ENCODE results near the gene LY6G6C. TPM values are rescaled to one million over a fixed set of nuclear protein-coding genes. Genes with fewer than 3 reads are reported as not detected.

The LY6G6C gene
- total and polyA plus RNA-seq, 2 of the 13 experiments (the other 11 are each of a cell fraction or from before 2014, with no cell fraction given) = 0.15 TPM; not detected in 1

GRCh38 chr6:31669676-31670075, 51.9 kb downstream of the LY6G6C start, which contains the start of gene LY6G5B:
Gene LY6G5B (plus strand): TSS chr6:31669976. CDS start chr6:31670951, 975 bp downstream.
- CTCF ChIA-PET (ENCODE audit: low intra/inter-chr PET ratio, low total read pairs) = no interaction called here
- POLR2A ChIA-PET = interaction anchor here (0.7 to 2.8 kb wide), 11 partner anchors 10 to 161 kb away, joined by 3 to 14 read pairs (median 3); partner anchors contain the start of genes ABHD16A, APOM, BAG6 and C6orf47
- WGBS (ENCODE audit: low lambda C conversion rate) = 86% methylated on average over 8 of the region's 8 CpGs
- H3K9ac ChIP-seq (ENCODE audit: insufficient read depth, low read depth, low read length) = no peak within 1 kb of the TSS
- TF ChIP-seq ZNF605 (CRISPR knock-in tag; IDR thresholded peaks at IDR 0.05) = no peak
- 0 out of 2 replicates have a peak, but pooled peaks have one; percentile 3 for TF ChIP-seq RBFOX2 (IDR thresholded peaks at IDR 0.05; ENCODE audit: low read depth, low read length)
- peak; percentile 8 for TF ChIP-seq ZNF883 (CRISPR knock-in tag; IDR thresholded peaks at IDR 0.05; ENCODE audit: not compliant biosample characterization)
- no peaks in the 10 kb centered on the region for H3K9me3 ChIP-seq (ENCODE audit: low read length)
- no TSS peak for BruUV-seq (replicated peaks)
- H3K36me3 ChIP-seq (replicated peaks in 1 of 2; ENCODE audit: control insufficient read depth in 1 of 2, insufficient read depth in 2 of 2, low read length in 2 of 2) = peaks cover 35 to 61% of the 10 kb centered on the region in 2 experiments
- FAIRE-seq = no peak
- peaks cover 35% of the 10 kb centered on the region for H3K79me2 ChIP-seq (ENCODE audit: insufficient read depth, low read length)
- H4K20me1 ChIP-seq (ENCODE audit: insufficient read depth, low read length) = no peaks in the 10 kb centered on the region
- in situ Hi-C loops (cut with HindIII; ENCODE audit: extremely low pct_ligation_motif_present, low pct_unique_long_range_greater_than_20kb) = no loop called here
- intact Hi-C loops (cut with micrococcal nuclease; ENCODE audit: unreplicated experiment) = loop anchor here (5.0 kb wide), 2 partner anchors 47 to 163 kb away; partner anchors contain the start of gene PRRC2A
- no peak for DNase-seq (ENCODE audit: low spot score)
- H2AFZ ChIP-seq (ENCODE audit: low read length) = no peak within 1 kb of the TSS
- no peak within 1 kb of the TSS for H3K27ac ChIP-seq (ENCODE audit: extremely low read length, insufficient read depth, low read length)
- H3K4me1 ChIP-seq (ENCODE audit: insufficient read depth, low read length) = peaks cover 32% of the 10 kb centered on the region
- no peak for ATAC-seq
- no peak within 1 kb of the TSS for H3K4me2 ChIP-seq (ENCODE audit: low read depth, low read length)
- H3K4me3 ChIP-seq (replicated peaks in 1 of 3; ENCODE audit: insufficient read depth in 1 of 3, low read depth in 2 of 3, low read length in 3 of 3) = no peak within 1 kb of the TSS
- no peaks in the 10 kb centered on the region; a peak in 1 of 5 replicates for H3K27me3 ChIP-seq (ENCODE audit: control insufficient read depth in 1 of 2, insufficient read depth in 2 of 2, low read length in 2 of 2)

Small RNA genes within 50 kb of the gene (microRNA-seq; reads per million reads assigned to microRNA genes)
- not detected for gene MIR4646

Small RNA genes within 50 kb of the gene (small RNA-seq; reads per million reads assigned to genes)
- gene LY6G6D (ENCODE audit: insufficient read depth in 2 of 3, insufficient read length in 3 of 3, low read depth in 2 of 3, low replicate concordance in 1 of 3) (0 reads per million in 3 experiments), gene MIR4646 (ENCODE audit: insufficient read depth in 2 of 3, insufficient read length in 3 of 3, low read depth in 2 of 3, low replicate concordance in 1 of 3) (0 reads per million in 3 experiments), gene MSH5-SAPCD1 (ENCODE audit: insufficient read depth in 2 of 3, insufficient read length in 3 of 3, low read depth in 2 of 3, low replicate concordance in 1 of 3) (0 reads per million in 3 experiments), gene RNU6-850P (ENCODE audit: insufficient read depth in 2 of 3, insufficient read length in 3 of 3, low read depth in 2 of 3, low replicate concordance in 1 of 3) (0 to 0.33 (median 0) reads per million in 3 experiments), gene SAPCD1 (ENCODE audit: insufficient read depth in 2 of 3, insufficient read length in 3 of 3, low read depth in 2 of 3, low replicate concordance in 1 of 3) (0 to 0.10 (median 0) reads per million in 3 experiments)

Other genes starting within 250 kb of the LY6G6C start
Only the 30 nearest of the 41 such genes appear.
- not detected in 2 replicates for gene LTA, start 149.5 kb downstream of the LY6G6C start, total RNA-seq (2016; rRNA removed; fragmentation: Illumina TruSeq; extraction: Trizol)
- gene LTA, start 149.5 kb downstream of the LY6G6C start, polyA plus RNA-seq (2011; rRNA removed) = 0.09 TPM in 1 of 2 replicates, not detected in the other
- not detected in 2 replicates for gene TNF, start 146.2 kb downstream of the LY6G6C start, total RNA-seq (2016; rRNA removed; fragmentation: Illumina TruSeq; extraction: Trizol)
- gene TNF, start 146.2 kb downstream of the LY6G6C start, polyA plus RNA-seq (2011; rRNA removed) = not detected in 2 replicates
- 0.22 TPM in 1 of 2 replicates, not detected in the other for gene LTB, start 139.3 kb downstream of the LY6G6C start, total RNA-seq (2016; rRNA removed; fragmentation: Illumina TruSeq; extraction: Trizol)
- gene LTB, start 139.3 kb downstream of the LY6G6C start, polyA plus RNA-seq (2011; rRNA removed) = 0.09 and 0.30 TPM in 2 replicates
- not detected in 2 replicates for gene LST1, start 135.5 kb downstream of the LY6G6C start, total RNA-seq (2016; rRNA removed; fragmentation: Illumina TruSeq; extraction: Trizol)
- not detected in 2 replicates for gene LST1, start 135.5 kb downstream of the LY6G6C start, polyA plus RNA-seq (2011; rRNA removed)
- not detected in 2 replicates for gene NCR3, start 128.7 kb downstream of the LY6G6C start, total RNA-seq (2016; rRNA removed; fragmentation: Illumina TruSeq; extraction: Trizol)
- gene NCR3, start 128.7 kb downstream of the LY6G6C start, polyA plus RNA-seq (2011; rRNA removed) = not detected in 2 replicates
- gene AIF1, start 106.5 kb downstream of the LY6G6C start, total RNA-seq (2016; rRNA removed; fragmentation: Illumina TruSeq; extraction: Trizol) = not detected in 2 replicates
- gene AIF1, start 106.5 kb downstream of the LY6G6C start, polyA plus RNA-seq (2011; rRNA removed) = 1.4 and 1.5 TPM in 2 replicates
- 37.2 and 38.9 TPM in 2 replicates for gene PRRC2A, start 101.0 kb downstream of the LY6G6C start, total RNA-seq (2016; rRNA removed; fragmentation: Illumina TruSeq; extraction: Trizol)
- 47.4 and 60.5 TPM in 2 replicates for gene PRRC2A, start 101.0 kb downstream of the LY6G6C start, polyA plus RNA-seq (2011; rRNA removed)
- gene BAG6, start 69.1 kb downstream of the LY6G6C start, total RNA-seq (2016; rRNA removed; fragmentation: Illumina TruSeq; extraction: Trizol) = 169 and 190 TPM in 2 replicates
- 157 and 184 TPM in 2 replicates for gene BAG6, start 69.1 kb downstream of the LY6G6C start, polyA plus RNA-seq (2011; rRNA removed)
- gene APOM, start 65.9 kb downstream of the LY6G6C start, total RNA-seq (2016; rRNA removed; fragmentation: Illumina TruSeq; extraction: Trizol) = 52.9 and 98.2 TPM in 2 replicates
- gene APOM, start 65.9 kb downstream of the LY6G6C start, polyA plus RNA-seq (2011; rRNA removed) = 1,140 and 1,216 TPM in 2 replicates
- gene C6orf47, start 61.0 kb downstream of the LY6G6C start, total RNA-seq (2016; rRNA removed; fragmentation: Illumina TruSeq; extraction: Trizol) = 15.5 and 18.1 TPM in 2 replicates
- gene C6orf47, start 61.0 kb downstream of the LY6G6C start, polyA plus RNA-seq (2011; rRNA removed) = 1.7 and 2.1 TPM in 2 replicates
- 22.8 and 25.3 TPM in 2 replicates for gene GPANK1, start 56.7 kb downstream of the LY6G6C start, total RNA-seq (2016; rRNA removed; fragmentation: Illumina TruSeq; extraction: Trizol)
- 14.8 and 15.4 TPM in 2 replicates for gene GPANK1, start 56.7 kb downstream of the LY6G6C start, polyA plus RNA-seq (2011; rRNA removed)
- gene CSNK2B, start 55.7 kb downstream of the LY6G6C start, total RNA-seq (2016; rRNA removed; fragmentation: Illumina TruSeq; extraction: Trizol) = 296 and 316 TPM in 2 replicates
- 111 and 116 TPM in 2 replicates for gene CSNK2B, start 55.7 kb downstream of the LY6G6C start, polyA plus RNA-seq (2011; rRNA removed)
- gene LY6G5B, start 51.8 kb downstream of the LY6G6C start, total RNA-seq (2016; rRNA removed; fragmentation: Illumina TruSeq; extraction: Trizol) = 0.73 and 7.8 TPM in 2 replicates
- 14.7 and 15.7 TPM in 2 replicates for gene LY6G5B, start 51.8 kb downstream of the LY6G6C start, polyA plus RNA-seq (2011; rRNA removed)
- gene LY6G5C, start 40.7 kb downstream of the LY6G6C start, total RNA-seq (2016; rRNA removed; fragmentation: Illumina TruSeq; extraction: Trizol) = 0.33 TPM in 1 of 2 replicates, not detected in the other
- 0.50 and 0.55 TPM in 2 replicates for gene LY6G5C, start 40.7 kb downstream of the LY6G6C start, polyA plus RNA-seq (2011; rRNA removed)
- gene ABHD16A, start 18.4 kb downstream of the LY6G6C start, total RNA-seq (2016; rRNA removed; fragmentation: Illumina TruSeq; extraction: Trizol) = 16.2 and 43.5 TPM in 2 replicates
- 45.4 and 49.0 TPM in 2 replicates for gene ABHD16A, start 18.4 kb downstream of the LY6G6C start, polyA plus RNA-seq (2011; rRNA removed)
- gene LY6G6F, start 14.9 kb downstream of the LY6G6C start, total RNA-seq (2016; rRNA removed; fragmentation: Illumina TruSeq; extraction: Trizol) = not detected in 2 replicates
- gene LY6G6F, start 14.9 kb downstream of the LY6G6C start, polyA plus RNA-seq (2011; rRNA removed) = not detected in 2 replicates
- gene LY6G6D, start 6.4 kb downstream of the LY6G6C start, total RNA-seq (2016; rRNA removed; fragmentation: Illumina TruSeq; extraction: Trizol) = not detected in 2 replicates
- gene LY6G6D, start 6.4 kb downstream of the LY6G6C start, polyA plus RNA-seq (2011; rRNA removed) = not detected in 2 replicates
- not detected in 2 replicates for gene MPIG6B, start 1.6 kb upstream of the LY6G6C start, total RNA-seq (2016; rRNA removed; fragmentation: Illumina TruSeq; extraction: Trizol)
- not detected in 2 replicates for gene MPIG6B, start 1.6 kb upstream of the LY6G6C start, polyA plus RNA-seq (2011; rRNA removed)
- 14.4 and 16.4 TPM in 2 replicates for gene DDAH2, start 7.6 kb upstream of the LY6G6C start, total RNA-seq (2016; rRNA removed; fragmentation: Illumina TruSeq; extraction: Trizol)
- gene DDAH2, start 7.6 kb upstream of the LY6G6C start, polyA plus RNA-seq (2011; rRNA removed) = 21.1 and 21.9 TPM in 2 replicates
- 445 and 602 TPM in 2 replicates for gene CLIC1, start 14.8 kb upstream of the LY6G6C start, total RNA-seq (2016; rRNA removed; fragmentation: Illumina TruSeq; extraction: Trizol)
- gene CLIC1, start 14.8 kb upstream of the LY6G6C start, polyA plus RNA-seq (2011; rRNA removed) = 891 and 997 TPM in 2 replicates
- gene MSH5, start 18.3 kb upstream of the LY6G6C start, total RNA-seq (2016; rRNA removed; fragmentation: Illumina TruSeq; extraction: Trizol) = 2.5 and 10.2 TPM in 2 replicates
- 28.3 and 38.7 TPM in 2 replicates for gene MSH5, start 18.3 kb upstream of the LY6G6C start, polyA plus RNA-seq (2011; rRNA removed)
- gene SAPCD1, start 40.9 kb upstream of the LY6G6C start, total RNA-seq (2016; rRNA removed; fragmentation: Illumina TruSeq; extraction: Trizol) = 0.56 and 2.5 TPM in 2 replicates
- 3.9 and 5.3 TPM in 2 replicates for gene SAPCD1, start 40.9 kb upstream of the LY6G6C start, polyA plus RNA-seq (2011; rRNA removed)
- gene VWA7, start 55.6 kb upstream of the LY6G6C start, total RNA-seq (2016; rRNA removed; fragmentation: Illumina TruSeq; extraction: Trizol) = 0.79 and 0.86 TPM in 2 replicates
- gene VWA7, start 55.6 kb upstream of the LY6G6C start, polyA plus RNA-seq (2011; rRNA removed) = 3.3 and 4.4 TPM in 2 replicates
- 56.1 and 59.2 TPM in 2 replicates for gene VARS1, start 74.0 kb upstream of the LY6G6C start, total RNA-seq (2016; rRNA removed; fragmentation: Illumina TruSeq; extraction: Trizol)
- gene VARS1, start 74.0 kb upstream of the LY6G6C start, polyA plus RNA-seq (2011; rRNA removed) = 14.7 and 19.9 TPM in 2 replicates
- 90.5 and 93.7 TPM in 2 replicates for gene LSM2, start 85.2 kb upstream of the LY6G6C start, total RNA-seq (2016; rRNA removed; fragmentation: Illumina TruSeq; extraction: Trizol)
- 64.7 and 69.4 TPM in 2 replicates for gene LSM2, start 85.2 kb upstream of the LY6G6C start, polyA plus RNA-seq (2011; rRNA removed)
- gene HSPA1L, start 93.5 kb upstream of the LY6G6C start, total RNA-seq (2016; rRNA removed; fragmentation: Illumina TruSeq; extraction: Trizol) = 0.55 and 0.94 TPM in 2 replicates
- 0.78 and 1.0 TPM in 2 replicates for gene HSPA1L, start 93.5 kb upstream of the LY6G6C start, polyA plus RNA-seq (2011; rRNA removed)
- 83.5 and 85.0 TPM in 2 replicates for gene HSPA1A, start 93.8 kb upstream of the LY6G6C start, total RNA-seq (2016; rRNA removed; fragmentation: Illumina TruSeq; extraction: Trizol)
- 44.5 and 80.9 TPM in 2 replicates for gene HSPA1A, start 93.8 kb upstream of the LY6G6C start, polyA plus RNA-seq (2011; rRNA removed)
- gene HSPA1B, start 106.0 kb upstream of the LY6G6C start, total RNA-seq (2016; rRNA removed; fragmentation: Illumina TruSeq; extraction: Trizol) = 186 and 189 TPM in 2 replicates
- gene HSPA1B, start 106.0 kb upstream of the LY6G6C start, polyA plus RNA-seq (2011; rRNA removed) = 26.0 and 57.2 TPM in 2 replicates
- gene NEU1, start 141.1 kb upstream of the LY6G6C start, total RNA-seq (2016; rRNA removed; fragmentation: Illumina TruSeq; extraction: Trizol) = 139 and 297 TPM in 2 replicates
- 202 and 215 TPM in 2 replicates for gene NEU1, start 141.1 kb upstream of the LY6G6C start, polyA plus RNA-seq (2011; rRNA removed)
- 5.6 and 5.9 TPM in 2 replicates for gene SLC44A4, start 157.3 kb upstream of the LY6G6C start, total RNA-seq (2016; rRNA removed; fragmentation: Illumina TruSeq; extraction: Trizol)
- gene SLC44A4, start 157.3 kb upstream of the LY6G6C start, polyA plus RNA-seq (2011; rRNA removed) = 3.5 and 3.6 TPM in 2 replicates

Measured in HepG2 (cell line).